ENCODE measurements around the gene TCF3. TPM values are rescaled to one million over a fixed set of nuclear protein-coding genes. Genes with fewer than 3 reads are reported as not detected.
"Not testable (repeated sequence)": the region's sequence is repeated elsewhere in the genome, so short reads cannot be mapped to it uniquely, and the experiment has no call there.

Gene TCF3
- total RNA-seq, 1 experiment from 2014 or later: 304 TPM

DNA sequence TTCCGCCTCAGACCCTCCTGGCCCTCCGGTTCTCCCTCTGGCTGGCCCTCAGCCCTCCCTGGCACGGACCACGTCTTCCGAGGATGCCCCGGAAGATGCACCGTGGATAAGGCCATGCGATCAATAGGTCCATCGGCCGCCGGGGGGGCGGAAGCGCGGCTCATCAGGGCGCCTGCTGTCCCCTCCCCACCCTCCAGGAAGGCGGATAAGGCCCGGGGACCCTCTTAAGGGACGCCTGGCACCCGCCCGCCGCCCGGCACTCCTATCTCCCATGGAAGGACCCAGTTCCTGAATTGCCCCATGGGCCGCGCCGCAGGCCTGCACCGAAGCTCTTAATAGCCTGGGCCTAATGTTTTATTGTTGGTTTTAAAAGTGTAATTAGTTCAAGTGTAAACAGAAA lies 46.2 kb upstream of the TCF3 start:
- no peak overlapping the region for H3K9ac ChIP-seq (ENCODE audit: extremely low read depth, insufficient read length, low read length)
- H3K4ac ChIP-seq (ENCODE audit: low read depth, low read length): no peak overlapping the region
- H3K56ac ChIP-seq (ENCODE audit: insufficient read length, low read depth, low read length): no peak overlapping the region
- H2BK12ac ChIP-seq (ENCODE audit: insufficient read length, low read depth, low read length): no peak overlapping the region
- no peak overlapping the region for H2AK5ac ChIP-seq (ENCODE audit: insufficient read length, low read length)
- no peak overlapping the region for H3K14ac ChIP-seq (ENCODE audit: insufficient read depth, low read length)
- H3K79me1 ChIP-seq (ENCODE audit: insufficient read depth, low read depth, low read length, poor library complexity, severe bottlenecking): no peaks in the 10 kb centered on the region
- peaks cover 63% of the 10 kb centered on the region for H3K27me3 Mint-ChIP-seq (ENCODE audit: low read depth)
- no peaks in the 10 kb centered on the region for H4K20me1 ChIP-seq (ENCODE audit: control insufficient read depth, insufficient read depth, insufficient read length)
- H3K9me3 Mint-ChIP-seq: peaks cover 19 to 23% of the 10 kb centered on the region in 2 experiments
- H3K27ac ChIP-seq (ENCODE audit: insufficient read length, low read depth, low read length): no peak overlapping the region
- H4K5ac ChIP-seq (ENCODE audit: insufficient read length, low read depth, low read length): no peak overlapping the region
- TF ChIP-seq, protein P1, sequence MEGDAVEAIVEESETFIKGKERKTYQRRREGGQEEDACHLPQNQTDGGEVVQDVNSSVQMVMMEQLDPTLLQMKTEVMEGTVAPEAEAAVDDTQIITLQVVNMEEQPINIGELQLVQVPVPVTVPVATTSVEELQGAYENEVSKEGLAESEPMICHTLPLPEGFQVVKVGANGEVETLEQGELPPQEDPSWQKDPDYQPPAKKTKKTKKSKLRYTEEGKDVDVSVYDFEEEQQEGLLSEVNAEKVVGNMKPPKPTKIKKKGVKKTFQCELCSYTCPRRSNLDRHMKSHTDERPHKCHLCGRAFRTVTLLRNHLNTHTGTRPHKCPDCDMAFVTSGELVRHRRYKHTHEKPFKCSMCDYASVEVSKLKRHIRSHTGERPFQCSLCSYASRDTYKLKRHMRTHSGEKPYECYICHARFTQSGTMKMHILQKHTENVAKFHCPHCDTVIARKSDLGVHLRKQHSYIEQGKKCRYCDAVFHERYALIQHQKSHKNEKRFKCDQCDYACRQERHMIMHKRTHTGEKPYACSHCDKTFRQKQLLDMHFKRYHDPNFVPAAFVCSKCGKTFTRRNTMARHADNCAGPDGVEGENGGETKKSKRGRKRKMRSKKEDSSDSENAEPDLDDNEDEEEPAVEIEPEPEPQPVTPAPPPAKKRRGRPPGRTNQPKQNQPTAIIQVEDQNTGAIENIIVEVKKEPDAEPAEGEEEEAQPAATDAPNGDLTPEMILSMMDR (conservative IDR thresholded peaks at IDR 0.05): no peak
- DNase-seq: no peak
- H2BK15ac ChIP-seq (ENCODE audit: low read depth, low read length): no peak overlapping the region; the same call in 1 of the 2 replicates
- no peak overlapping the region for H2BK120ac ChIP-seq (ENCODE audit: low read depth, low read length, poor library complexity, severe bottlenecking)
- H3K4me1 Mint-ChIP-seq: peaks cover 0 to 5% of the 10 kb centered on the region in 2 experiments; a peak in 1 of 4 replicates
- no peak overlapping the region for H4K8ac ChIP-seq (replicated peaks; ENCODE audit: insufficient read length, low read depth, low read length)
- no peaks in the 10 kb centered on the region for H3K79me2 ChIP-seq (ENCODE audit: insufficient read depth, low read length)
- H3K36me3 Mint-ChIP-seq (ENCODE audit: insufficient read depth in 1 of 3, low read depth in 3 of 3): peaks cover 3 to 16% (median 4%) of the 10 kb centered on the region in 3 experiments; a peak in 4 of 7 replicates
- H3K23ac ChIP-seq (ENCODE audit: insufficient read length, low read depth, low read length): no peak overlapping the region
- H4K91ac ChIP-seq (ENCODE audit: insufficient read length, low read depth, low read length): no peak overlapping the region
- no peak overlapping the region for H3K27ac Mint-ChIP-seq
- no peaks in the 10 kb centered on the region for H3K23me2 ChIP-seq (ENCODE audit: insufficient read length, low read depth, low read length, poor library complexity, severe bottlenecking)
- H3T11ph ChIP-seq (ENCODE audit: low read length): no peak overlapping the region
- no peaks in the 10 kb centered on the region; the same call in 1 of the 2 replicates for H3K27me3 ChIP-seq (ENCODE audit: insufficient read depth, low read length)
- no peak overlapping the region for H3K4me2 ChIP-seq (ENCODE audit: insufficient read depth, insufficient read length, low read length)
- WGBS (ENCODE audit: extremely low coverage, insufficient read length, low lambda C conversion rate): no CpG with 5 or more reads among the region's 26 CpGs
- no peak overlapping the region for H2BK20ac ChIP-seq (ENCODE audit: low read depth, low read length, poor library complexity, severe bottlenecking)
- no peak overlapping the region for H3K18ac ChIP-seq (ENCODE audit: insufficient read length, low read depth, low read length)
- no peaks in the 10 kb centered on the region for H3K4me1 ChIP-seq (ENCODE audit: insufficient read depth, low read length)
- peaks cover 6% of the 10 kb centered on the region for H3K9me3 ChIP-seq (ENCODE audit: control insufficient read depth, low read depth, low read length)
- H2BK5ac ChIP-seq (ENCODE audit: insufficient read length, low read length): no peak overlapping the region
- H2AFZ ChIP-seq (ENCODE audit: low read length): no peak overlapping the region
- H3K4me3 Mint-ChIP-seq: no peak overlapping the region

DNA sequence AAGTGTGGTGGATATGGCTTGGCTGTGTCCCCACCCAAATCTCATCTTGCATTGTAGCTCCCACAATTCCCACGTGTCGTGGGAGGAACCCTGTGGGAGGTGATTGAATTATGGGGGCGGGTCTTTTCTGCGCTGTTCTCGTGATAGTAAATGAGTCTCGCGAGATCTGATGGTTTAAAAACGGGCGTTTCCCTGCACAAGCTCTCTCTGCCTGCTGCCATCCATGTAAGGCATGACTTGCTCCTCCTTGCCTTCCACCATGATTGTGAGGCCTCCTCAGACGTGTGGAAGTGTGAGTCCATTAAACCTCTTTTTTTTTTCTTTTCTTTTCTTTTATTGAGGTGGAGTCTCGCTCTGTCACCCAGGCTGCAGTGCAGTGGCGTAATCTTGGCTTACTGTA lies 43.1 kb upstream of the TCF3 start:
- H3K9ac ChIP-seq (ENCODE audit: extremely low read depth, insufficient read length, low read length); H2BK20ac ChIP-seq (ENCODE audit: low read depth, low read length, poor library complexity, severe bottlenecking); H3K27ac ChIP-seq (ENCODE audit: insufficient read length, low read depth, low read length); H3K79me1 ChIP-seq (ENCODE audit: insufficient read depth, low read depth, low read length, poor library complexity, severe bottlenecking); H2BK120ac ChIP-seq (ENCODE audit: low read depth, low read length, poor library complexity, severe bottlenecking); H3K27ac Mint-ChIP-seq; H2AK5ac ChIP-seq (ENCODE audit: insufficient read length, low read length); H3K23me2 ChIP-seq (ENCODE audit: insufficient read length, low read depth, low read length, poor library complexity, severe bottlenecking); H4K91ac ChIP-seq (ENCODE audit: insufficient read length, low read depth, low read length); DNase-seq; H2BK12ac ChIP-seq (ENCODE audit: insufficient read length, low read depth, low read length); H3K4me3 Mint-ChIP-seq; H3K9me3 ChIP-seq (ENCODE audit: control insufficient read depth, low read depth, low read length); H4K8ac ChIP-seq (replicated peaks; ENCODE audit: insufficient read length, low read depth, low read length); H2AFZ ChIP-seq (ENCODE audit: low read length); H2BK15ac ChIP-seq (ENCODE audit: low read depth, low read length); H3T11ph ChIP-seq (ENCODE audit: low read length); H3K23ac ChIP-seq (ENCODE audit: insufficient read length, low read depth, low read length); H3K4me1 ChIP-seq (ENCODE audit: insufficient read depth, low read length); H3K27me3 ChIP-seq (ENCODE audit: insufficient read depth, low read length); H3K14ac ChIP-seq (ENCODE audit: insufficient read depth, low read length); H3K79me2 ChIP-seq (ENCODE audit: insufficient read depth, low read length); H4K5ac ChIP-seq (ENCODE audit: insufficient read length, low read depth, low read length); H3K4me2 ChIP-seq (ENCODE audit: insufficient read depth, insufficient read length, low read length); H3K4ac ChIP-seq (ENCODE audit: low read depth, low read length); H4K20me1 ChIP-seq (ENCODE audit: control insufficient read depth, insufficient read depth, insufficient read length); H3K4me1 Mint-ChIP-seq; H2BK5ac ChIP-seq (ENCODE audit: insufficient read length, low read length); H3K18ac ChIP-seq (ENCODE audit: insufficient read length, low read depth, low read length); H3K56ac ChIP-seq (ENCODE audit: insufficient read length, low read depth, low read length): not testable (repeated sequence)
- no CpG with 5 or more reads among the region's 12 CpGs for WGBS (ENCODE audit: extremely low coverage, insufficient read length, low lambda C conversion rate)
- Mint-ChIP-seq H3K36me3 (ENCODE audit: insufficient read depth in 1 of 3, low read depth in 3 of 3) (peaks cover 3 to 16% (median 4%) of the 10 kb centered on the region in 3 experiments; a peak in 4 of 7 replicates), H3K27me3 (ENCODE audit: low read depth) (peaks cover 69% of the 10 kb centered on the region), H3K9me3 (peaks cover 19 to 23% of the 10 kb centered on the region in 2 experiments)

Measured in H9 (cell line).